Loucy (cell line): ENCODE data around the gene SLC25A10.

Experiments
- H2AFZ ChIP-seq: fragments of 200-600 bp; sonication (generic); 2 replicates; pipeline ENCODE4 v1.6.0; 2016; ENCODE audit warnings: antibody characterized with exemption, mild to moderate bottlenecking, low read length, moderate library complexity
- H3F3A ChIP-seq: fragments of 200-600 bp; 2 replicates; pipeline ENCODE4 v1.6.0; 2016; ENCODE audit warnings: antibody characterized with exemption, low read depth, mild to moderate bottlenecking
- H3K27me3 ChIP-seq: fragments of 200-600 bp; sonication (generic); 2 replicates; pipeline ENCODE4 v1.6.1; 2014; ENCODE audit warnings: low read length, mild to moderate bottlenecking; ENCODE audit not compliant: insufficient read depth, poor library complexity, severe bottlenecking
- H3K36me3 ChIP-seq: fragments of 200-600 bp; sonication (generic); 2 replicates; pipeline ENCODE4 v1.6.1; 2016; ENCODE audit warnings: low read length; ENCODE audit not compliant: insufficient read depth
- H3K4me1 ChIP-seq: fragments of 200-600 bp; sonication (generic); 2 replicates; pipeline ENCODE4 v1.5.1; 2014; ENCODE audit warnings: low read length, mild to moderate bottlenecking; ENCODE audit not compliant: insufficient read depth, poor library complexity, severe bottlenecking
- H3K4me2 ChIP-seq: fragments of 200-600 bp; sonication (generic); 2 replicates; pipeline ENCODE4 v1.6.0; 2014; ENCODE audit warnings: antibody characterized with exemption, low read length, low read depth, mild to moderate bottlenecking; ENCODE audit not compliant: poor library complexity, severe bottlenecking
- H3K4me3 ChIP-seq: fragments of 200-600 bp; sonication (generic); 2 replicates; pipeline ENCODE4 v1.5.1; 2014; ENCODE audit warnings: low read length, mild to moderate bottlenecking, mixed read lengths; ENCODE audit not compliant: poor library complexity, severe bottlenecking
- H3K79me2 ChIP-seq: fragments of 200-600 bp; sonication (generic); 2 replicates; pipeline ENCODE4 v1.6.1; 2014; ENCODE audit warnings: low read length; ENCODE audit not compliant: insufficient read depth
- H3K9ac ChIP-seq: fragments of 200-600 bp; sonication (generic); 2 replicates; pipeline ENCODE4 v1.6.0; 2014; ENCODE audit warnings: mild to moderate bottlenecking, low read depth, low read length, moderate library complexity; ENCODE audit not compliant: poor library complexity, severe bottlenecking
- H3K9me2 ChIP-seq: fragments of 200-600 bp; sonication (generic); replicated peaks from 2 replicates; pipeline ENCODE4 v1.6.1; 2016; ENCODE audit warnings: low read depth, low read length, mixed read lengths
- H3K9me3 ChIP-seq: fragments of 200-600 bp; sonication (generic); 2 replicates; pipeline ENCODE4 v1.6.1; 2014; ENCODE audit warnings: mild to moderate bottlenecking, antibody characterized with exemption, low read length, low read depth; ENCODE audit not compliant: insufficient read depth
- H4K20me1 ChIP-seq: fragments of 200-600 bp; sonication (generic); 2 replicates; pipeline ENCODE4 v1.6.0; 2014; ENCODE audit warnings: antibody characterized with exemption, low read length, mild to moderate bottlenecking; ENCODE audit not compliant: insufficient read depth, poor library complexity, severe bottlenecking
- EZH2phosphoT487 ChIP-seq: fragments of 200-600 bp; IDR thresholded peaks from 2 replicates; pipeline ENCODE4 v1.6.1; 2018; ENCODE audit warnings: antibody characterized with exemption, mild to moderate bottlenecking, moderate library complexity, borderline replicate concordance
- TF ChIP-seq, protein P1 (sequence below): fragments of 200-600 bp; sonication (generic); conservative IDR thresholded peaks from 2 replicates; pipeline ENCODE4 v1.5.1; 2014; ENCODE audit warnings: mild to moderate bottlenecking, antibody characterized with exemption, low read length

Gene SLC25A10

GRCh38 chr17:81702934-81703746, 8.9 kb upstream of the SLC25A10 start, which contains the start of gene MRPL12:
Gene MRPL12 (plus strand): TSS chr17:81703367. CDS start chr17:81703502, 135 bp downstream.
- Histone ChIP-seq H3K79me2 (peaks cover 79% of the 10 kb centered on the region), H4K20me1 (peaks cover 37% of the 10 kb centered on the region), H3F3A (no peaks in the 10 kb centered on the region), H3K9me2 (no peaks in the 10 kb centered on the region), H3K4me2 (peak within 1 kb of the TSS; percentile 99), H3K9ac (peak within 1 kb of the TSS; percentile 97), H3K4me1 (peaks cover 20% of the 10 kb centered on the region), H3K27me3 (no peaks in the 10 kb centered on the region), H2AFZ (peak within 1 kb of the TSS; percentile 75), H3K9me3 (no peaks in the 10 kb centered on the region), H3K4me3 (peak within 1 kb of the TSS; percentile 99), H3K36me3 (peaks cover 30% of the 10 kb centered on the region; the same call in 1 of the 2 replicates)
- no peak for TF ChIP-seq EZH2phosphoT487
- TF ChIP-seq, protein P1, sequence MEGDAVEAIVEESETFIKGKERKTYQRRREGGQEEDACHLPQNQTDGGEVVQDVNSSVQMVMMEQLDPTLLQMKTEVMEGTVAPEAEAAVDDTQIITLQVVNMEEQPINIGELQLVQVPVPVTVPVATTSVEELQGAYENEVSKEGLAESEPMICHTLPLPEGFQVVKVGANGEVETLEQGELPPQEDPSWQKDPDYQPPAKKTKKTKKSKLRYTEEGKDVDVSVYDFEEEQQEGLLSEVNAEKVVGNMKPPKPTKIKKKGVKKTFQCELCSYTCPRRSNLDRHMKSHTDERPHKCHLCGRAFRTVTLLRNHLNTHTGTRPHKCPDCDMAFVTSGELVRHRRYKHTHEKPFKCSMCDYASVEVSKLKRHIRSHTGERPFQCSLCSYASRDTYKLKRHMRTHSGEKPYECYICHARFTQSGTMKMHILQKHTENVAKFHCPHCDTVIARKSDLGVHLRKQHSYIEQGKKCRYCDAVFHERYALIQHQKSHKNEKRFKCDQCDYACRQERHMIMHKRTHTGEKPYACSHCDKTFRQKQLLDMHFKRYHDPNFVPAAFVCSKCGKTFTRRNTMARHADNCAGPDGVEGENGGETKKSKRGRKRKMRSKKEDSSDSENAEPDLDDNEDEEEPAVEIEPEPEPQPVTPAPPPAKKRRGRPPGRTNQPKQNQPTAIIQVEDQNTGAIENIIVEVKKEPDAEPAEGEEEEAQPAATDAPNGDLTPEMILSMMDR: no peak

GRCh38 chr17:81703747-81704654, 8.1 kb upstream of the SLC25A10 start:
- H3K4me2 ChIP-seq: peak overlapping the region; percentile 99
- peak overlapping the region; percentile 99 for H3K4me3 ChIP-seq
- H3K27me3 ChIP-seq: no peaks in the 10 kb centered on the region
- peaks cover 26% of the 10 kb centered on the region; the same call in 1 of the 2 replicates for H3K36me3 ChIP-seq
- TF ChIP-seq EZH2phosphoT487: no peak
- TF ChIP-seq, protein P1: no peak
- peaks cover 20% of the 10 kb centered on the region for H3K4me1 ChIP-seq
- no peaks in the 10 kb centered on the region for H3K9me3 ChIP-seq
- peaks cover 36% of the 10 kb centered on the region for H4K20me1 ChIP-seq
- H3F3A ChIP-seq: no peaks in the 10 kb centered on the region
- peaks cover 75% of the 10 kb centered on the region for H3K79me2 ChIP-seq
- H3K9me2 ChIP-seq: no peaks in the 10 kb centered on the region
- peak overlapping the region; percentile 68; the same call in 1 of the 2 replicates for H2AFZ ChIP-seq
- H3K9ac ChIP-seq: peak overlapping the region; percentile 97

DNA sequence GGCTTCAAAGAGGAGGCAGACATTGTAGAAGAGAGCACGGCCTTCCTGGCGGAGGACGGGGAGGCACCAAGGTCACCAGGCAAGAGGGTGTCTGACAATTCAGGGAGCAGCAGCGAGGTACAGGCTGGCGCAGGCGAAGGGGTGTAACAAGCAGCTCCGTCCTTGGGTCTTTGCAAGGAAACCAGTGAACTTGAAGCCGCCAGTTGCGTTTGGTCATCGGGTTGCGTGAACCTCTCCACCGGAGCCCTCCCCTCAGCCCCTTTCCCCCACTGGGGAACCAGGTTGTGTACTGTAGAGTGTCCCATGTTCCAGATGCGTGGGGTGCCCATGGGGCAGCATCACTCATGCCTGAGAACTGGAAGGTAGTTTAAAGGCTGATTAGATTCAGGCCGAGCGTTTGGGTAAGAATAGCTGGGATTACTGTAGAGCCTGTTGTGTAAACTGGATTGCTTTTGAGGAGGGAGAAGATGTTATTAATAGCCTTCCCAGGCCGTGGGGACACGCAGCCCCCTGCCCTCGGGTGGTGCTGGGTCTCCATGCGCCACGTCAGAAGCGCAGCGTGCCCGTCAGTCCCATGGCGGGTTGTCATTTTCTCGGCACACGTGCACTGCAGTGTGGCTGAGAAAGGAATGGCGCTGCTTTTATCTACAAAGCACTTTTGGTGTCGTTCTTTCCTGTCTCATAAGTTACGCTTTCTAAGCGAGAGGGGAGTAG, 6.4 kb upstream of the SLC25A10 start:
- Histone ChIP-seq H3K4me1 (peaks cover 20% of the 10 kb centered on the region), H3K27me3 (no peaks in the 10 kb centered on the region), H3K9me3 (no peaks in the 10 kb centered on the region), H3K9ac (no peak overlapping the region), H3F3A (no peaks in the 10 kb centered on the region), H3K4me2 (peak overlapping the region; percentile 20), H3K36me3 (peaks cover 25% of the 10 kb centered on the region; the same call in 1 of the 2 replicates), H3K79me2 (peaks cover 65% of the 10 kb centered on the region), H4K20me1 (peaks cover 35% of the 10 kb centered on the region), H2AFZ (no peak overlapping the region), H3K9me2 (no peaks in the 10 kb centered on the region), H3K4me3 (no peak overlapping the region)
- TF ChIP-seq, protein P1: no peak
- no peak for TF ChIP-seq EZH2phosphoT487
